Germinal center (tissue), 1 donor: ENCODE results near the gene KATNAL1.
"Not testable (repeated sequence)": the region's sequence is repeated elsewhere in the genome, so short reads cannot be mapped to it uniquely, and the experiment has no call there.

ENCODE experiments used
- DNase-seq: peaks from one replicate; pipeline ENCODE4 v3.0.0; 2012; ENCODE audit warnings: mixed read lengths, low spot score

The KATNAL1 gene

GRCh38 chr13:30292325-30292724 lies 15.0 kb downstream of the KATNAL1 start:
- DNase-seq, result no peak

DNA sequence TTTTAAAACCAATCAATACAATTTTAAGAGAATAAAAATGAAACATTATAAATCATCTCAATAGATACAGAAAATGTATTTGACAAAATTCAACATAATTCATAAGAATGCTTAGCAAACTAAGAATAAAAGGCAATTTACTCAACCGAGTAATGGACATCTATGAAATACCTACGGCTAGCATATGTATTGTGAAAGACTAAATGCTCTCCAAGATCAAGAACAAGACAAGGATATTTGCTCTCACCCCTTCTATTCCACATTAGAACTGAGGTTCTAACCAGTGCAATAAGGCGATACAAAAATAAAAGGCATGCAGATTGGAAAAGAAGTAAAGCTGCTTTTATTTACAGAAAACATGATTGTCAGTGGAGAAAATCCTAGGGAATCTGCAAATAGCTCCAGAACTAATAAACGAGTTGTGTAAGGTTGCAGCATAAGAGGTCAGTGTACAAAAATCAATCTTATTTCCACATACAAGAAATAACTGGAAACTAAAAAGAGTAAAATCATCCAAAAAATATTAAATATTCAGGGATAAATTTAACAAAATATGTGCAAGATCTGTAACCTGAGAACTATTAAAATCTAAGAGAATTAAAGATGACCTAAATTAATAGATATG lies 16.4 kb downstream of the KATNAL1 start:
- DNase-seq, result no peak

- no peak for DNase-seq
Observed at GRCh38 chr13:30289533-30289932, 17.8 kb downstream of the KATNAL1 start.

GRCh38 chr13:30286059-30286458 lies 21.3 kb downstream of the KATNAL1 start:
- DNase-seq, result not testable (repeated sequence)

- peak; percentile 65 for DNase-seq
Observed at GRCh38 chr13:30276178-30276577, 31.2 kb downstream of the KATNAL1 start.

GRCh38 chr13:30274083-30274482 lies 33.3 kb downstream of the KATNAL1 start:
- DNase-seq, result no peak

DNA sequence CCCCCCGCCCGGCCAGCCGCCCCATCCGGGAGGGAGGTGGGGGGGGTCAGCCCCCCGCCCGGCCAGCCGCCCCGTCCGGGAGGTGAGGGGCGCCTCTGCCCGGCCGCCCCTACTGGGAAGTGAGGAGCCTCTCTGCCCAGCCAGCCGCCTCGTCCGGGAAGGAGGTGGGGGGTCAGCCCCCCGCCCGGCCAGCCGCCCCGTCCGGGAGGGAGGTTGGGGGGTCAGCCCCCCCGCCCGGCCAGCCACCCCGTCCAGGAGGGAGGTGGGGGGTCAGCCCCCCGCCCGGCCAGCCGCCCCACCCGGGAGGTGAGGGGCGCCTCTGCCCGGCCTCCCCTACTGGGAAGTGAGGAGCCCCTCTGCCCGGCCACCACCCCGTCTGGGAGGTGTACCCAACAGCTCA lies 37.3 kb downstream of the KATNAL1 start:
- DNase-seq, result not testable (repeated sequence)

DNA sequence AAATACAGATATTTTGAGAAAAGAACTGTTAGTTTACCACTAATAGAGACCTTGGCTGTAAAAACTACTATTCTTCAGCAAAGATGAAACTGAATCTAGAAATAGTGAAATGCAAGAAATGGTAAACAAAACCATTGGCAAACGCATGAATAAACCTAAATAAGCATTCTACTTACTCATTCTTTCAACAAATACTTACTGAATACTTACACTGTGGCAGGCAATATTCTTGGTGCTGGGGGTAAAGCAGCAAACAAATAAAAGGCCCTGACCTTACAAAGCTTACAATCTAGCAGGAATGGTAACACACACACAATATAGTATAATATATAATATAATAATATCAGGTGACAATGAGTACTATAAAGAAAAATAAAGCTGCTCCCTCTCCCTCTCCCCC lies 38.7 kb downstream of the KATNAL1 start:
- no peak for DNase-seq

GRCh38 chr13:30266756-30267155 lies 40.6 kb downstream of the KATNAL1 start:
- DNase-seq, result no peak

GRCh38 chr13:30259149-30259733 lies 48.1 kb downstream of the KATNAL1 start:
- not testable (repeated sequence) for DNase-seq

DNA sequence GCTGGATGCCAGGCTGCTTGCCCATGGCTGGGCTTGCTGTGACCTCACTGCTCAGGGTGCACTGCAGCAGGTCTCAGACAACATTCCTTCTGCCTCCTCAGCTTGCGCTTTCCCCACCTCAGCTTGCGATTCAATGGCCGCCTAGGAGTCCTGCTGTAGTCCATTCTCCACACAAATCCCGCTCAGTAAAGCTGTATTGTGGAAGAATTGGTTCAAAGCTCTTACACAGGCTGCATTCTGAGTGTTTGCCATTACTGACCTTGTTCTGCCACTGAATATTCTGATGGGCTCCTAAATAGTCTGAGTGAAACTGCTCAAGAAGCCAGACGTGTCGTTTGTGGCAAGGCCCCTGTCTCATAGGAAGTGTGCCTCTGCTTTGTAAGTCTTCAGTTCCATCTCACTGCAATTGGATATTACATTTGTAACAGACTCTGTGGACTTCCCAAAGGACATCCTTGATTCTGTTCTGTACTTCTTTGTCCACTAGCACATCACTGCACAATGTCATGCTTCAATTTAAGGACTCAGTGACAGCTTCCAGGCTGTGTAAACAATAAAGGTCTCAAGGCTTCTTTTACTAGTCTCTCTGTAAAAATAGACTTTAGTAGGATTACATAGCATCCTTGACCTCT lies 49.8 kb downstream of the KATNAL1 start:
- peak; percentile 27 for DNase-seq

DNA sequence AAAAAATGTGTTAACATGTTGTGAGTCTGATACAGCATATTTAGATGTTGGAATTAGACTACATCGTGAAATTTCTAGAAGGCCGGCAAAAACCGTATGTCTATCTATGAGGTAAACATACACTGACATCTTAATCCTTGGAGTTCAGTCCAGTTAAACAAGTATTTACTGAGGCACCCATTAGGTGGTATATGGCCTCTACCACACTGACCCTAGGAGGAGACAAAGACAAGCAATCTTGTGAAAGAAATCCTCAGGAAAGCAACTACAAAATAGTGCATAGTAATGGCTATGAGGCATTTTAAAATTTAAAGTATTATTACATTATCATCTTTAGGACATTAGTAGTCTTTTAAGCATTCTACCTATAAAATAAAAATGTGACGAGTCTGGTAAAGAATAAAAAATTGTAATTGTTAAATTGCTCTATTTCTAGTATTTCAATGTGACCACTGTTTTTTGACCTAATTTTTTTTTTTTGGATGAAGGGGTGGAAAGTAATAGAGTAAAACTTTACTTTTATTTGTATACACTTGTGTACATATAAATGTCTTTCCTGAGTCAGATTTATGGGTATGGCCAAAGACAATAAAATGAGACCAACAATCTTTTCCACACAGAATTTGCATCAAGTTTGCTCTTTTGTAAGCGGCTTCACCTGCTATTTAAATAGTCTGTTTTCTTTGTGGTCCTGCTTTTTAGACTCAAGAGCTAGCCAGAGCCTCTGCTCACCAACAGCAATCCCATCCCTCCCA lies 50.5 kb downstream of the KATNAL1 start:
- no peak for DNase-seq

DNA sequence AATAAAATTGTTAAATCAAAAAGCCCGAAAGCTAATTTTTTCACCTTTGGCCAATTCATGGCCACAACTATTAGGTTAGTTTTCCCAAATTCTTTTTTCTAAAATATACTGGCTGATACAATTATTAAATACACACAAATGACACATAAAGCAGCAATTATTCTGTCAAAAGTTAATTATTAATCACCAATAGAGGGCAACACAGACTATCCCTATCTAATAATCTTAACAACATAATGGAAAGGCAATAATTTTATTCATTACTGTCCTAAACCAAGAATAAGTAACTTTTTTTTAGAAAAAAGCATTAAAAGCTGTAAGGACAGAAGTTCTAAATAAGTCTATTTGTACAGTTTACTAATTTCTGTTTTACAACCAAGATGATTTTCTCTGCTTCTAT lies 51.7 kb downstream of the KATNAL1 start:
- DNase-seq, result no peak

GRCh38 chr13:30253830-30254229 lies 53.5 kb downstream of the KATNAL1 start:
- DNase-seq, result no peak

GRCh38 chr13:30247406-30247805 lies 59.9 kb downstream of the KATNAL1 start:
- no peak for DNase-seq

DNA sequence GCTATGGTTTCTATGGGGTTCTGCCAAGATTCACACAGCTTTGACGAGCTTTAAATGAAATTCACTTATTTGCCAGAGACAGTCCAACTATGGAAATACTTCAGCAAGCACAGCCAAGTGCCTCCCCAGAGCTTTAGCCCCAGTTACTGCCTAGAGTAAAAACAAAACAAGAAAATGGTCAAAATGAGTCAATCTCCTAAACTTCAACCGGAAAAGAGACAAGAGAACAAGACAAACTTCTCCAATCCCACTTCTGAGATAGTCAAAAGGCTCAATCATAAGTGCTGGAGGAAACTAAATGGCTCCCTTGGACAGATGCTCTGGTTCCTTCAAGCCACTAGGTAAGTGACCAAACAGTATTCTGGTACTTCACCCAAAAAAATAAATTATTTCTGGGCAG lies 65.8 kb downstream of the KATNAL1 start:
- no peak for DNase-seq

DNA sequence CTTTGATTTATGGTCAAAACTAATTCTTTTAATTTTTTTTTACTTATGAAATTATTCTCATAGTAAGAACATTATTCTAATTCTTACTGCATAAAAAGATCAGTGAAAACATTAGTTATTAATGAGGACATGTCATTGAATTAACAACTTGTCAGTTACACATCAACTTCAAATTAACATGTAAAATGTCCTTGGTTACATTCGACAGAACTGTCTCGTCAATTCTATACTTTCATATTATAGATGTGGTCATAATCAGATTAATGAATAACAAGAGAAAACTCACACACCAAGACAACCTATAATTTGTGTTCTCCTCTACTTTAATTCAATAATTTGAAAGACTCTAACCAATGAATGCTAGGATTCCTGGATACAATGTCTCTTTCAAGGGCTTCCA lies 66.7 kb downstream of the KATNAL1 start:
- no peak for DNase-seq

- no peak for DNase-seq
Observed at GRCh38 chr13:30235216-30235615, 72.1 kb downstream of the KATNAL1 start.

DNA sequence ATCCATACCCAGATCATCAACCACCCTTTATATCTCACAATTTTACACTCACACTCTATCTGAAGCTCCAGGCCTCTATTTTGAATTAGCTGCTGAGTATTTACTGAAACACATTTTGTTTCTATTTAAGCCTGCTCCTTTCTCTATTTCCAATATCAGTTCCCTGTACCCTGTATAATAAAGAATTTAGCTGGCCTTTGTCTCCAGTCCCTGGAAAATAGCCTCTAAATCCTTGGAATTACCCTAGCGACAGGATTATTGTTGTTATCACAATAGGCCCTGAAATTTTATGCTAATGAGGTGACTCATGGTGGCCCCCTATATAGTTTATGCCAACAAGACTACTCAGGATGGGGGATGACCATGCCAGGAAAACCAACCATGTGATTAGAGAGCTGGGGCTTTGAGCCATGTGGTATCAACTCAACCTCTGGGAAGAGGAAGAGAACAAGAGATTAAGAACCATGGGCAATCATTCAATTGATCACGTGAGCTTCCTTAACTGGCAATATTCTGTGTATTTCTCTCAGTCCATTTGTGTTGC lies 72.7 kb downstream of the KATNAL1 start:
- no peak for DNase-seq

GRCh38 chr13:30224732-30225131 lies 82.6 kb downstream of the KATNAL1 start:
- no peak for DNase-seq

- DNase-seq, result no peak
Observed at GRCh38 chr13:30222254-30222653, 85.1 kb downstream of the KATNAL1 start.

GRCh38 chr13:30216111-30216510 lies 91.2 kb downstream of the KATNAL1 start:
- no peak for DNase-seq

DNA sequence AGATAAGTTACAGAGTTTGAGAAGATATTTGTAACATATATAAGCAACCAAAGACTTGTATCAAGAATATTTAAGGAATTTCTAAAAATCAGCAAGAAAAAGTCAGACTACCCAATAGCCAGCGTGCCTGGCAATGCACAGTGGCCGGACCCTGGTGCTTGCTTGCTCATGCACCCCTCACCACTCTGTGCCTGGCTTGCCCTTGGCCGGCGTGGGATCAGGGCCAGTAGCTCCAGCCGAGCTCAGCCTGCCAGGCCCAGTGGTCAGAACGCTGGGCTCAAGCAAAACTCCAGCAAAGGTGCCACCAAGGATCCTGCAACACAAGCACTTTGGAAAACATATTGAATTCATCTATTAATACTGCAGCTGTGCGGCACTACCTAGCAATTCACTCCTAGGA lies 95.1 kb downstream of the KATNAL1 start:
- no peak for DNase-seq
